IPS DF 6.9 (cell line): ENCODE data around the gene WDR90.

Source experiments
- DNase-seq: peaks from one replicate; pipeline ENCODE4 v3.0.0-alpha.2; 2013; ENCODE audit warnings: low read depth, low spot score
- H3K27ac ChIP-seq: one replicate; pipeline ENCODE4 v1.5.1; 2013; ENCODE audit warnings: low read length, control low read depth
- H3K27me3 ChIP-seq: 2 replicates; pipeline ENCODE4 v1.6.1; 2013; ENCODE audit warnings: mild to moderate bottlenecking, low read length; ENCODE audit not compliant: control insufficient read depth, insufficient read depth
- H3K36me3 ChIP-seq: 2 replicates; pipeline ENCODE4 v1.6.1; 2013; ENCODE audit warnings: low read length; ENCODE audit not compliant: control insufficient read depth, insufficient read depth
- H3K4me1 ChIP-seq: 2 replicates; pipeline ENCODE4 v1.6.1; 2013; ENCODE audit warnings: low read length; ENCODE audit not compliant: control insufficient read depth, insufficient read depth
- H3K4me3 ChIP-seq: 2 replicates; pipeline ENCODE4 v1.5.1; 2013; ENCODE audit warnings: mild to moderate bottlenecking, low read length
- H3K9me3 ChIP-seq: 2 replicates; pipeline ENCODE4 v1.6.1; 2013; ENCODE audit warnings: low read length, inconsistent platforms; ENCODE audit not compliant: control insufficient read depth, insufficient read depth
- WGBS: extraction: QIAGEN DNeasy Blood & Tissue Kit; methylation state at CpG from one replicate; pipeline ENCODE4 v1.1.7; 2013; ENCODE audit warnings: mixed read lengths, missing lambda C conversion rate; ENCODE audit not compliant: insufficient read length, insufficient coverage; 5-methylcytosine and 5-hydroxymethylcytosine counted together

Gene WDR90

DNA sequence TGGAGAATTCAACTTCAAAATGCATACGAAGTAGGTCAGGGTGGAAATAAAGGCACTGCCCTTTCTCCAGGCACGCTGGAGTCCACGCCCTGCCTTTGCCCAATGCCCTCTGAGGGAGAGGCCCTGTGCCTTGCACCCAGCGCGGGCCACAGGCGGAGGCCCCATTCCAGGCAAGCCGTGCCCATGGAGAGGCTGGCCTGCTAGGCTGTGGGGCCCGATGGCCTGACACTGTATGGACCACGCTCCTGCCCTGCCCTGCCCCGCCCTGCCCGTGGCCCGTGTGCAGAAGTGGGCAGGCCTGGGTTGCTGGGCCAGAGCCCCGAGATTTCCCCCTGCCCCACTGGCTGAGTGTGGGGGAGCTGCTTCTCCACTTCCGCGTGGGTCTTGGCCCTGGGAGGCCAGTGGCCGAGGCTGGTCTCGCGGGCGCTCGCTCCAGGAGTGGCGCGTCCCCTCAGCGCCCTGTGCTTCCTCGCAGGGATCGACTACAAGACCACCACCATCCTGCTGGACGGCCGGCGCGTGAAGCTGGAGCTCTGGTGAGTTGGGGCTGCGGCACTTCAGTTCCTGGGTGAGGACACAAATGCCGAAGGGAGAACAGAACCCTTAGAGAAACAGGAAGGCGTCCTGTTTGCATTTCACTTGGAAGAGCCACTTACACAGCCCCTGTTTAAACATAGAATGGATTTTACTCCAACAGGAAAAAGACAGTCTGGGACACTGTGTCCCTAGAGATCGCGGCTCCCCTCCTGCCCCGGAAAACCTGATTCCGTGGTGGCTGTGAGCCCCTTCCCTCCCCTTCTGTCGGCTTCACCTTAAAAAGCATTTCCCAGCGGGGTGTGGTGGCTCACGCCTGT, 32.2 kb upstream of the WDR90 start:
- Histone ChIP-seq H3K27ac (no peak overlapping the region), H3K27me3 (no peaks in the 10 kb centered on the region), H3K4me3 (no peak overlapping the region), H3K4me1 (no peaks in the 10 kb centered on the region), H3K36me3 (peaks cover 2% of the 10 kb centered on the region; the same call in 1 of the 2 replicates), H3K9me3 (no peaks in the 10 kb centered on the region)
- DNase-seq, result no peak
- WGBS, result no CpG with 5 or more reads among the region's 39 CpGs

- H3K4me3 ChIP-seq, result no peak overlapping the region
- DNase-seq, result no peak
- H3K27me3 ChIP-seq, result no peaks in the 10 kb centered on the region
- no peaks in the 10 kb centered on the region for H3K4me1 ChIP-seq
- H3K27ac ChIP-seq, result no peak overlapping the region
- no peaks in the 10 kb centered on the region for H3K9me3 ChIP-seq
- peaks cover 2% of the 10 kb centered on the region; the same call in 1 of the 2 replicates for H3K36me3 ChIP-seq
- no CpG with 5 or more reads among the region's 16 CpGs for whole genome bisulfite sequencing
Observed at GRCh38 chr16:617855-618254, 31.3 kb upstream of the WDR90 start.

GRCh38 chr16:619476-620100, 29.6 kb upstream of the WDR90 start:
- no CpG with 5 or more reads among the region's 20 CpGs for WGBS

GRCh38 chr16:620700-621525, 28.3 kb upstream of the WDR90 start:
- no peak overlapping the region for H3K27ac ChIP-seq
- no CpG with 5 or more reads among the region's 41 CpGs for WGBS
- H3K4me3 ChIP-seq, result no peak overlapping the region
- no peaks in the 10 kb centered on the region for H3K27me3 ChIP-seq
- H3K9me3 ChIP-seq, result no peaks in the 10 kb centered on the region
- DNase-seq, result no peak
- H3K36me3 ChIP-seq, result no peaks in the 10 kb centered on the region
- no peaks in the 10 kb centered on the region for H3K4me1 ChIP-seq

More at GRCh38 chr16:619476-620100, 29.6 kb upstream of the WDR90 start:
- Histone ChIP-seq H3K4me3 (no peak overlapping the region), H3K4me1 (no peaks in the 10 kb centered on the region), H3K27ac (no peak overlapping the region), H3K9me3 (no peaks in the 10 kb centered on the region), H3K36me3 (0 out of 2 replicates have a peak, but pooled peaks cover 1% of the 10 kb centered on the region), H3K27me3 (no peaks in the 10 kb centered on the region)
- DNase-seq, result no peak

DNA sequence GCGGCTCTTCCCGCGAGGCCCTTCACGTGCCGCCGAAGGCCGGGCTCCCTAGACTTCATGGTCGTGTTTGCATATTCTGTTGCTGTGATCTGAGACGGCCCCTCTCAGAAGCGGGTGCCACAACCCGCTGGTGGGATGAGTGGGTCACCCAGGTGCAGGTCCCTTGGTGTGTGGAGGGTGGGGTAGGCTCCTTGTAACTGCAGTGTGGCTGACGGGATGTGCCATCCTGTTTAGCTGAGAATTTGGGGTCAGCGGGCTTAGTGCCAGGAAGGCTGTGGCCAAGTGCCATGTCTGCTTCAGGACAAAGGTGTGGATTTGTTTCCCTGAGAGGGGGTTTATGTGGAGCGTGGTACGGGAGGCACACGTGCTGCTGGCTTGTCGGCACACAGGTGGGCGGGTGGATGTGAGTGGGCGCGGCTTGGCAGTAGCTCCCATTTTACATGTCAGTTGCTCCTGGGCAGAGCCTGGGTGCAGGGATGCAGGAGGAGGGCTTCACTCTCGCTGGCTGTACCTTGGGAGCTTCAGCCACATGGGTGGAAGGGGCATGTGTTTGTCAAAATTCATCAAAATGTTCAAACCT, 27.5 kb upstream of the WDR90 start:
- no peak for DNase-seq
- Histone ChIP-seq H3K4me1 (no peaks in the 10 kb centered on the region), H3K27ac (no peak overlapping the region), H3K9me3 (no peaks in the 10 kb centered on the region), H3K4me3 (no peak overlapping the region), H3K27me3 (no peaks in the 10 kb centered on the region), H3K36me3 (no peaks in the 10 kb centered on the region)
- no CpG with 5 or more reads among the region's 21 CpGs for WGBS

GRCh38 chr16:622920-623280, 26.3 kb upstream of the WDR90 start:
- Histone ChIP-seq H3K9me3 (no peaks in the 10 kb centered on the region), H3K36me3 (no peaks in the 10 kb centered on the region), H3K4me3 (no peak overlapping the region), H3K27me3 (no peaks in the 10 kb centered on the region), H3K4me1 (peaks cover 3% of the 10 kb centered on the region; the same call in 1 of the 2 replicates), H3K27ac (no peak overlapping the region)
- DNase-seq, result no peak
- WGBS, result no CpG with 5 or more reads among the region's 17 CpGs

GRCh38 chr16:624526-625070, 24.6 kb upstream of the WDR90 start:
- H3K27ac ChIP-seq, result no peak overlapping the region
- 0 out of 2 replicates have a peak, but pooled peaks cover 2% of the 10 kb centered on the region for H3K36me3 ChIP-seq
- WGBS, result no CpG with 5 or more reads among the region's 10 CpGs
- DNase-seq, result no peak
- H3K27me3 ChIP-seq, result no peaks in the 10 kb centered on the region
- H3K4me3 ChIP-seq, result no peak overlapping the region
- H3K4me1 ChIP-seq, result peaks cover 5% of the 10 kb centered on the region
- H3K9me3 ChIP-seq, result no peaks in the 10 kb centered on the region

DNA sequence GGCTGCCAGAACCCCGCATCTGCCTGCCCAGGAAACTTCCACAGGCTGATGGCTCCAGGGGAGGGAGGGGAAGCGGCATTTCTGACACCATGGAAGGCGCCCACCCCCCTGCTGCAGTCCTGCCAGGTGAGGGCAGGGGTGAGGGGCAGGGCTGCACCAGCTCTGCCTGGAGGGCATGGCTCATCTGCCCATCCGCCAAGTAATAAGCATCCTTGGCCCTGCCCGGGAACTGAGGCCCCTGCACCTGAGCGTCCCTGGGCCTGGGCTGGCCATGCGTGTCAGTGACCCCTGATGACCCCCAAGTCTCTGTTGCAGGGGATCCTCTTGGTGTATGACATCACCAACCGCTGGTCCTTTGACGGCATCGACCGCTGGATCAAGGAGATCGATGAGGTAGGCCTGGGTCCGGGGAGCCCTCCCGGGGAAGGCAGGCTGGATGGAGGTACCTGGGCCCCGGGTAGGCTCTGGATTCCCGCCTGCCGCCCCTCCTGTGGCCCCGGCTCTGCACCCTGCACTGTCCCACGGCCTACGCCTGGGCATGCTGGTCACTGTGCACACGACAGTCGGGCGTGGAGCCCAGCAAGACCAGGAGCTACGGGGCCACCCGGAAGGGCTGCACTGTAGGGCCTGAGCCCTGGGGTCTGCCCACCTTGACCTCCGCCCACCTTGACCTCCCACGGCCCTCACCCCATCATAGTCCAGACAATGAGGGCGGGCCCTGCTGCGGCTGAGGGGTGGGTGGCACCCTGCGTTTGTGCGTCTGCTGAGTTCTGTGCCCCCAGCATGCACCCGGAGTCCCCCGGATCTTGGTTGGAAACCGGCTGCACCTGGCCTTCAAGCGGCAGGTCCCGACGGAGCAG, 23.8 kb upstream of the WDR90 start:
- peaks cover 11% of the 10 kb centered on the region for H3K4me1 ChIP-seq
- H3K4me3 ChIP-seq, result no peak overlapping the region
- H3K9me3 ChIP-seq, result no peaks in the 10 kb centered on the region
- H3K36me3 ChIP-seq, result 0 out of 2 replicates have a peak, but pooled peaks cover 2% of the 10 kb centered on the region
- no peaks in the 10 kb centered on the region for H3K27me3 ChIP-seq
- no peak for DNase-seq
- H3K27ac ChIP-seq, result no peak overlapping the region
- WGBS, result no CpG with 5 or more reads among the region's 37 CpGs

GRCh38 chr16:625977-626765, 23.0 kb upstream of the WDR90 start:
- no CpG with 5 or more reads among the region's 35 CpGs for WGBS
- no peak overlapping the region for H3K4me3 ChIP-seq
- H3K27ac ChIP-seq, result no peak overlapping the region
- H3K36me3 ChIP-seq, result 0 out of 2 replicates have a peak, but pooled peaks cover 2% of the 10 kb centered on the region
- no peak for DNase-seq
- H3K27me3 ChIP-seq, result no peaks in the 10 kb centered on the region
- H3K4me1 ChIP-seq, result peaks cover 12% of the 10 kb centered on the region
- H3K9me3 ChIP-seq, result no peaks in the 10 kb centered on the region
